GM18508 (cell line): ENCODE results near the gene EEFSEC.

ENCODE experiments used
- ATAC-seq: cut with Tn5 transposase; IDR thresholded peaks from one replicate; pipeline ENCODE4 v1.9.1; 2021; ENCODE audit warnings: moderate number of reproducible peaks; ENCODE audit not compliant: insufficient read depth, unreplicated experiment

Gene EEFSEC

GRCh38 chr3:128214056-128214455 lies 60.8 kb downstream of the EEFSEC start:
- ATAC-seq: no peak

DNA sequence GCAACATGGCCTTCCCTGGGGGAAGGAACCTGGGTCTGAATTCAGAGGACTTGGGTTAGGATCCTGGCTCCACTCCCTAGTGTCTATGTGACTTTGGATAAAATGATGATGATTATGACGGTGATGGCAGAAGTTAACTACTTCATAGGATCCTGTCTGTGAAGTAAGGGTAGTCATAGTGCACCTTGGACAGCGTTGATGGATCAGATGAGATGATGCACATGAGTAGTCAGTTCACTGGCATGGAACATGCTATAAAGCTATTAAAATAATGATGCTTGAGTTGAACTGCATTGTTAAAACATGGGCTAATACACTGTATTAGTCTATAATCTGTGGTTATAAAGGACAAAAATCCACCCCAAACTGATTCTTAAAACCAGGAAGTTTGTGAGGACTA lies 62.0 kb downstream of the EEFSEC start:
- ATAC-seq: no peak

DNA sequence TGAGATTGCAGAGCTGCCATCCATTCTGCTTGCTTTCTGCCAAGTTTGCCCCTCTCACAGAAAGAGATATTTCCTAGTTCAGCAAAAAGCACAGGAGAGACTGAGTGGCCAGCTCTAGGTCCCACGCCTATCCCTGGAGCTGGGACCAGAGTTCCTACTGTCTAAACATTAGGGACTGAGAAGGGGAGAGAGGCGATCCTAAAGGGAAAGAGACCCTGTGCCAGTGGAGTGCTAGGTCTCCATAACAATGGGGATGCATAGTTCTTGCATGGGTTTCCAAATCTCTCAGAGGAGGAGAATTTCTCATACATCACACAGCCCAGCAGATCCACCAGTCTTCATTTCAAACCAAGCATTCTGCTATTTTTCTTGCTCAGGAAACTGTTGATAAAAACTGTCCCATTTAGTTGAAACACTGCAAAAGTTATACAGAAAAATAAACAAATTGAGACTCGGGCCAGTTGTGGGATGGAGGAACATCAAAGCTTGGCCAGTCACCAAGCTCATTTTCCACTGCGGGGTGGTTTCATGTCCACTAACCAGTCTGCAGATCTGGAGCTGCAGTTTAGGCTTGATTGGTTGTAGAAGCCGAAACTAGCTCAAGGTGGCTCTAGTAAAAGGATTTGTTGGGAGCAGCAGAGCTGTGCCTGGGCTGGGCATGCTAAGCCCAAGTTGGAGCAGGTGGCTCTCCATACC lies 62.7 kb downstream of the EEFSEC start:
- no peak for ATAC-seq

GRCh38 chr3:128217702-128218547 lies 64.6 kb downstream of the EEFSEC start:
- ATAC-seq: no peak

DNA sequence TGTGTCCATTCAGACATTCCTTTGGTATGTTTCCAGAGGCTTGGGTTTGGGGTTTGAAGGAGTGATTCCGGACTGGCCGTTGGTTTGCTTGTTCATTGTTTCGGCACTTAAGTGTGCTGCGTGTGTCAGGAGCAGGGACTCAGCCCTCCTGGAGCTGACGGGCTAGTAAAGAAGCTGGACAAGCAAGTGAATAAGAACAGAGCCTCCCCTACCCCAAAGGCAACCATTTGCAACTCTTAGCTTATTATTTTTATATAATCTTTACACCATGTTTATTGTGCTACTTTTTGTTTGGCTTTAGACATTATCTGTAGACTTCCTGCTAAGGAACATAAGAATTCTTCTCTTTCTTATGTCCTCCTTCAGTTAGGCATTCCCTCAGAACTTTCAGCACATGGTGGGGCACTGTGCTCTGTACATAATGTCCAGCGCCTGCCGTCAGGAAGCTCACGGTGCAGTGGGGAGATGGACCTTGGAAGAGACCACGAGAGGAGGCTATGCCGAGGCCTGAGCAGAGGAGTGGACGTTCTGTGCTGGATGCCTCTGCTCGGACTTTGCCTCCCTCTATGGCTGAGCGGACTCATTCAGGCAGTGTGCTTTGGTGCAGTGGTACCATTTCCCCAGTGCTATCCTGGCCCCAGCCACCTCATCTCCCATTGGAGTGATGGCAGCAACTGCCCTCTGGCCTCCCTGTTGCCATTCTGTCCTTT lies 65.4 kb downstream of the EEFSEC start:
- ATAC-seq: no peak

DNA sequence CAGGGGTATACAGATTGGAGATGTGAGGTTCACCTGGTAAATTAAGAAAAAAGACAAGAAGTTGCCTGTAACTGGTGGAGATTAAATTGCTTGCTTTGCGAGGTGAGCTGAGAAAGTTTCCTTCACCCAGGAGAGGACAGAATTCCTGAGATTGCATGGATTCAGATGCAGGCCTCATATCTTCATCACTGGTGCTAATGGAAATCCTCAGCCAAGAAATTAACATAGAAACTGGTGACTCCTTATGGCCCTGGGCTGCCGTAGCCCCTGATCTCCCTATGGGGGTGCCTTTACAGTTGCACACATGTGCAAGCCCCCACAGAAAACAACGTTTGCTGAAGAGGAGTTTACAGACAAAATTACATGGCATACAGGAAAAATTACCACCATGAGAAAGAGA lies 68.0 kb downstream of the EEFSEC start:
- ATAC-seq: no peak

DNA sequence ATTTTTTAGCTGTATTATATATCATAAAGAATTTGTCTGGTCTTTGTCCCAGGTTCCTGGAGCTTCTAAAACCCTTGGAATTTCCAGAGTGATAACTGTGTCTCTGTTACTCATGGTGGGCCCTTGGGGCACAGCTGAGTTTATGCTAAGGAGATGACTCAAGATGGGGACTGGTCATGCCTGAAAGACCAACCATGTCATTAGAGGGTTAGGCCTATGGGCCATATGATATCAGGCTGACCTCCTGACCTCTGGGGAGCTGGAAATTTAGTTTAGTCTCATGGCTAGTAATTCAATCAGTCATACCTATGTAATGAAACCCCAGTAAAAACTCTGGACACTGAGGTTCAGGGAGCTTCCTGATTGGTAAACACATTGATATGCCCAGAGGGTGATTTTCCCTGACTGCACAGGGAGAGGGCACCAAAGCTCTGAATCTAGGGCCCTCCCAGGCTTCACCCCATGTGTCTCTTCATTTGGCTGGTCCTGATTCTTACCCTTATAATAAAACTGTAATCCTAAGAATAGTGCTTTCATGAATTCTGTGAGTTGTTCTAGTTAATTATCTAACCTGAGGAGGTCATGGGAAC lies 69.6 kb downstream of the EEFSEC start:
- no peak for ATAC-seq

DNA sequence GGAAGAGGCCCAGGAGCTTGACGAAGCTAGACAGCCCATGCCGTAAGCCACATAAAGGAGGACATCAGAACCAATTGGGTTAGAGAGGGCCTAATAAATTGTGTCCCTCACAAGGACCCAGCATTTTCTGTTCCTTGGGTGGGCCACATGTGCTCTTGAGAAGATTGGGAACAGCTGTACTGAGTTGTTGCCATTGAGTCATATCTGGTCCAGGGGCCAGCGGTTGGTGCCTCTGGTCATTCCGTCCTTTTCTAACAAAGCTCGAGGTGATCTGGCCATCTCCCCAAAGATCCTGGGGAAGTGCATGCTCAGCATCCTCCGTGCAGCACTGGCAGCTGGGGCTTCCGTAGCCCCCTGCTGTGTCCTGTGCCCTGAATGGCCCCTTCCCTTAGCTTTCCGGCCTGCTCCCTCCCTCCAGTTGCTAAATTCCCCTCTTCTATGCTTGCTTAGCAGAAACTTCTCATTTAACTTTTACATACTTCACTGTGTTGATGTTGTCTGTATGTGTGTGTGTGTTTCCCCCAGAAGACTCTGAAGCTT lies 73.0 kb downstream of the EEFSEC start:
- ATAC-seq: no peak

DNA sequence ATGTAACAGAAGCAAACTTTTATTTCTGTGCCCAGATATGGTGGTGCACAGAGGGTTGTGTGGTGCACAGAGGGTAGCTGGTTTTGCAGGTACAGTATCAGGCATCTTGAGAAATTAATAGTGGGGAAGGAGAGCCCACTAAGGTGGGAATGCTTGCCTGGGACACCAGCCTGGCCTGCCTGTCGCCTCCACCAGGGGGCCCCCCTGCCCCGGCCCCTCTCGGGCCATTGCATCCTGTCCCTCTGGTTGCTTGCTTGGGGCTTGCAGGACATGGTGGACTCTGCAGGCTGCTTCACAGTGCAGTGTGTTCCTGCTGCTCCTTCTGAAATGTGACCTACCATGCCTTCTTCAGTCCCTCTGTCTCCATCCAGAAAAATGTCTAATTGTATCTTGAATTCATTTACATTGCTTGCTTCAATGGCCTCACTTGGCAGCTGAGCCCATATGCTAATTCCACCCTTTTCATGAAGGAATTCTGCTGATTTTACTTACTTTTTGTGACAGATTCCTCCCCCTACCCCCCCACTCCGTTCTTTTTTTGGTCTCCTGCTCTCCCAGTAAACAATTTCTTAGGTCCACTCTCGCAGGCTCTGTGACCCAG lies 73.6 kb downstream of the EEFSEC start:
- ATAC-seq: no peak

DNA sequence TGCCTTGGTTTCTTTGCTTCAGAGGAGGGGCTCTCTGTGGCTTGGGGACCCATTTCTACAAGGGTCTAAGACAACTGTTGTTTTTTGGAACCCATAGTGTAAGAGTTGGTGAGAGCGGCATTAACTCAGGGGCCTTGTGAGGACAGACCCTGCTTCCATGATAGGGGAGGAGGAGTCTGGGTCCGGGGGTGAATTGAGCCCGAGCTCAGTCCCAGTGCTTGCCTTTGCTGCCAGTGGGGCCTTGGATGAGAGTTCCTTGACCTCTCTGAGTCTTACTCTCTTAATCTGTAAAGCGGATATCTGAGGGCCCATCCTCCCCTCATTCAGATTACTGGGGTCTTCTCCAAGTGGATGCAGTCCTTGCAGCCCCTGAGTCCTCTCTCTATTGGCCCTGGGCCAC lies 74.2 kb downstream of the EEFSEC start:
- ATAC-seq: no peak

DNA sequence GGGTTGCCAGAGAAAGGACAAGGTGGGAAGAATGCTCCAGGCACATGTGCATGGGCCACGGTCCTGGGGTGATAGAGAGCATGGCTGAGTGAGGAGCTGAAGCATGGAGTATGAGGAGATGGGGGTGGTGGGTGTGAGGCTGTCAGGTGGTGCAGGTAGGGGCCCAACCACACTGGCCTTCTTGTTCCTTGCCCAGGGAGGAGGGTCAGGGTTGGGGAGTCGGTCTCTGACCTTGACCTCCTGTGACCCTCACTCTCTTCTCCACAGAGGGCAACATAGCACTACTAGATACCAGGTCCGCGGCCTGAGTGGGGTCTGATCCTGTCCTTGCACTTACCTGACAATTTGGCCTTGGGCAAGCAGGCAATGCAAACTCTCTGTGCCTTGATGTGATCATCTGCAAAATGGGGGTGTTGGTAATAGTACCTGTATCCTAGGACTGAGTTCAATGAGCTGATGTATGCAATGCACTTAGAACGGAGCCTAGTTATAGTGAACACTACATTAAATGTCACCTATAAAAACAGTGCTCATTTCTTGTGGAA lies 75.2 kb downstream of the EEFSEC start:
- ATAC-seq: no peak

DNA sequence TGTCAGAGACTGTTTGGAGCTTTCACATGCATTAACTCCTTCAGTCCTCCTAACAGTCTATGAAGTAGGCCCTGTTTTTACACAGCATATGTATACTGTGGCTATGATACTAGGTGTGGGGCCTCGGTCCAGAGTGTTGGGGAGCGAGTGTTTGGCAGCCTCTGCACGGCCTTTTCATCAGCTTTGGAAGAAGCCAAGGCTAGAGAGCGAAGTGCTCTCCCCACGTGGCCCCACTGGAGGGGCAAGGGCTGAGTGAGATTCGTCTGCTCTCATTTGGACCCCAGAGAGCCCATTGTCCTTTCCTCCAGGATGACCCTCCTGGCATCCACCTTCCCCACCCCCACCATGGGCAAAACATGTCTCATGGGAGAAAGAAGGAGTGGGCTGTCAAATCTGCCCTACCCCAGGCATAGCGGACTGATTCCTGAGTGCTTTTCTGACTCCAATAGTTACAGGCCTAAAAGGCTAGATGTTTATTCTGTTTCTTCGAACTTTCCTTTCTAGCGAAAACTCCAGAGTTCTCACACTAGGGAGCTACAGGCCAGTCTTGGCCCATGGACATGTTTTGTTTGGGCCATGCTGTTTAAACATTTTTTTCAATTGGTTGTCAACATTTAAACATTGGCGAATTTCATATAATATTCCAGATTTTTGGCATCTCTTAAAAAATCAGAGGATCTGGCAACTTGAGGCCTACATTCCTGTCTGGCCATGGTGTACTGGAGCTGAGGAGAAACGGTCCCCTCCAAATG lies 76.0 kb downstream of the EEFSEC start:
- ATAC-seq: no peak

GRCh38 chr3:128231606-128232005 lies 78.3 kb downstream of the EEFSEC start:
- ATAC-seq: no peak

- no peak for ATAC-seq
Measured at GRCh38 chr3:128232376-128233178, 79.3 kb downstream of the EEFSEC start.

GRCh38 chr3:128235207-128235926 lies 82.1 kb downstream of the EEFSEC start:
- ATAC-seq: no peak

DNA sequence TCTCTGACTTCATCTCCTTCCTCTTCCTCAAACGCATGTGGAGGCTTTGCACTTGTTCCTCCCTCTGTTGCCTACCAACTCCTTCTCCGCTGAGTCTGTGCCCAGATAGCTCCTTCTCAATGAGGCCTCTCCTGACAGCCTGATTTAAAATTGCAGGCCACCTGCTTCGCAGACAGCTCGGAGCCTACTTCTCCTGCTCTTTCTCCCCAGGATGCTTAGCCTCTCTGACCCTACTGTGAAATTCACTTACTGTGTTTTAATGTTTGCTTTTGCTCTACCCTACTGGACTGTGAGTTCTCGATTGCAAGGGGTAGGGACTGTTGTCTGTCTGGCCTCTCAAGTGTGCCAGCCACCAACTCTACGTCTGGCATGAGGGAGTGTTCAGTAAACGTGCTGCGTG lies 83.4 kb downstream of the EEFSEC start:
- ATAC-seq: no peak

DNA sequence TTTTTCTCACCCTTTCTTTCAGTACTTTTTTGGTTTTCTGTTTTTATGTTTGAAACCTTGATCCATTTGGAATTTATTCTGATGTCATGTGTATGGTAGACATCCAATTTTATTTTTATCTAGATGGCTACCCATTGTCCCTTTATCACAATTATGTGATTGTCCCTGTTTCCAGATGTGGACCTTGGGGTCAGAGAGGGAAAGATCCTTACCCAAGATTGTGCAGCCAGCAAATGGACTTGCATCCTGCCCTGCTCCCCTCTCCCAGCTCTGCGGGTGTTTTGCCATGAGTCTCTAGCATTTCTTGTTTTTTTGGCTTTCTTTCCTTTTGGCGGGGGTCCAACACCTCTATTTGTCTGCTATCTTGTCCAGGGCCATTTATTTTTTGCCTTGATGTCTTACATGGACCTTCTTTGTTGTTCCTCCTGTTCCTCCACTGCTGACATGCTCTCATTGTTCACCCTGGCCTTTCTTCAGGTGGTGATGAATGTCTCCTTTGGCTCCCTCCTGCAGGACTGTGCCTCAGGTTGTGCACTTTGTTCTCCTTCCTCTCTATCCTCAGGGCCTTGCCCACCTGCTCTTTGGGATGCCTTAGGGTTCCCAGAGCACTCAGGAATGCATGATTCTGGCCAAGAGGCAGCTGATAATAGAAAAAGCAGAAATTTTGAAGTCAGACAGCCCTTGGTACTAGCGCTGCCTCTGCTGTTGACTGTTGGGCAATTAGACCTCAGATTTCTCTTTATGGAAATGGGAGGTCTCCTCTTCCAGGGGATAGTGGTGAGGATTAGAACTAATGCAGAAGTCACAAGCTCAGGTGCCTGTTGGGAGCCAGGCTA lies 84.3 kb downstream of the EEFSEC start:
- ATAC-seq: no peak
